Hepatocyte (in vitro differentiated cells): Measurements from ENCODE around the gene NKIRAS1.

Experiments used
- CTCF ChIP-seq: fragments of 200-600 bp; sonication (generic); IDR thresholded peaks from 2 replicates; pipeline ENCODE4 v1.5.1; 2016; ENCODE audit warnings: antibody characterized with exemption, mild to moderate bottlenecking; ENCODE audit not compliant: poor library complexity
- EZH2 ChIP-seq: fragments of 200-600 bp; sonication (generic); IDR thresholded peaks from 2 replicates; pipeline ENCODE4 v1.6.1; 2016; ENCODE audit warnings: antibody characterized with exemption, mild to moderate bottlenecking, borderline replicate concordance
- EZH2phosphoT487 ChIP-seq: fragments of 200-600 bp; sonication (generic); IDR thresholded peaks from one replicate; pipeline ENCODE4 v1.6.1; 2018; ENCODE audit warnings: antibody characterized with exemption, mild to moderate bottlenecking, low read depth, moderate library complexity; ENCODE audit not compliant: unreplicated experiment, severe bottlenecking

GRCh38 chr3:23864931-23865330 is 51.9 kb downstream of the NKIRAS1 start:
- TF ChIP-seq CTCF (no peak), EZH2phosphoT487 (no peak), EZH2 (no peak)
